CD8-positive, alpha-beta memory T cell (primary cell): ENCODE data around the gene AFDN. TPM values are rescaled to one million over a fixed set of nuclear protein-coding genes. Genes with fewer than 3 reads are reported as not detected.

Source experiments
- CTCF ChIA-PET: fragments of 350-600 bp; sonication (Branson Sonifier 250); formaldehyde crosslinking; loops from one replicate; lab custom pipeline; 2021; ENCODE audit warnings: antibody characterized with exemption; lab: Charles Lee
- POLR2A ChIA-PET: fragments of 350-600 bp; sonication (Branson Sonifier 250); formaldehyde crosslinking; loops from one replicate; lab custom pipeline; 2021; ENCODE audit warnings: antibody characterized with exemption; lab: Charles Lee
- DNase-seq, 5 donors: peaks; one replicate each; pipeline versions ENCODE4 v3.0.0 to v3.0.0-alpha.2; 2020 to 2022; ENCODE audit warnings: mixed read lengths in 1 of 5
- H3K27ac ChIP-seq: one replicate; pipeline ENCODE4 v1.7.0; 2013; ENCODE audit warnings: low read depth, mild to moderate bottlenecking, low read length, moderate library complexity
- H3K27me3 ChIP-seq: 2 replicates; pipeline ENCODE4 v1.7.0; 2013; ENCODE audit warnings: low read length, mild to moderate bottlenecking; ENCODE audit not compliant: insufficient read depth, poor library complexity, severe bottlenecking
- H3K36me3 ChIP-seq: 2 replicates; pipeline ENCODE4 v1.7.0; 2013; ENCODE audit warnings: mild to moderate bottlenecking, low read length, moderate library complexity; ENCODE audit not compliant: insufficient read depth
- H3K4me1 ChIP-seq: 2 replicates; pipeline ENCODE4 v1.7.0; 2013; ENCODE audit warnings: mild to moderate bottlenecking, low read length, moderate library complexity; ENCODE audit not compliant: insufficient read depth
- H3K4me3 ChIP-seq: 2 replicates; pipeline ENCODE4 v1.7.0; 2013; ENCODE audit warnings: mild to moderate bottlenecking, low read length
- H3K9me3 ChIP-seq: 2 replicates; pipeline ENCODE4 v1.7.0; 2013; ENCODE audit warnings: mild to moderate bottlenecking, low read length
- H3K27ac Mint-ChIP-seq, 8 donors: one replicate each; pipeline ENCODE4 v1.8.0; 2020 to 2021; ENCODE audit warnings: mixed read lengths in 8 of 8, mild to moderate bottlenecking in 6 of 8, inconsistent platforms in 3 of 8, moderate library complexity in 3 of 8
- H3K27me3 Mint-ChIP-seq, 2 donors: one replicate each; pipeline ENCODE4 v1.8.0; 2020 to 2021; ENCODE audit warnings: mixed read lengths in 2 of 2, mild to moderate bottlenecking in 1 of 2, moderate library complexity in 1 of 2
- H3K36me3 Mint-ChIP-seq, 3 donors: one replicate each; pipeline ENCODE4 v1.8.0; 2020 to 2021; ENCODE audit warnings: mixed read lengths in 3 of 3, inconsistent platforms in 1 of 3, mild to moderate bottlenecking in 1 of 3
- H3K4me1 Mint-ChIP-seq, 3 donors: one replicate each; pipeline ENCODE4 v1.8.0; 2020 to 2021; ENCODE audit warnings: mixed read lengths in 3 of 3, inconsistent platforms in 1 of 3, mild to moderate bottlenecking in 1 of 3
- H3K4me3 Mint-ChIP-seq, 7 donors: one replicate each; pipeline ENCODE4 v1.8.0; 2020 to 2021; ENCODE audit warnings: mixed read lengths in 7 of 7, mild to moderate bottlenecking in 6 of 7, moderate library complexity in 4 of 7, inconsistent platforms in 2 of 7
- H3K9me3 Mint-ChIP-seq, 5 donors: one replicate each; pipeline ENCODE4 v1.8.0; 2020 to 2022; ENCODE audit warnings: mixed read lengths in 5 of 5, mild to moderate bottlenecking in 3 of 5, moderate library complexity in 2 of 5, inconsistent platforms in 1 of 5
- polyA plus RNA-seq: library from polyadenylated mRNA; unstranded; fragments of 300-500 nt; fragmentation: Illumina TruSeq; gene quantifications from one replicate; pipeline ENCODE4 v1.2.3, GENCODE V29; 2021
- total RNA-seq, 2 experiments: library from RNA; stranded (reverse); gene quantifications; one replicate each; pipeline ENCODE4 v1.2.3, GENCODE V29; 2021

AFDN gene
- total and polyA plus RNA-seq, 3 experiments from 2014 or later = 3.5 to 21.3 (median 19.0) TPM

DNA sequence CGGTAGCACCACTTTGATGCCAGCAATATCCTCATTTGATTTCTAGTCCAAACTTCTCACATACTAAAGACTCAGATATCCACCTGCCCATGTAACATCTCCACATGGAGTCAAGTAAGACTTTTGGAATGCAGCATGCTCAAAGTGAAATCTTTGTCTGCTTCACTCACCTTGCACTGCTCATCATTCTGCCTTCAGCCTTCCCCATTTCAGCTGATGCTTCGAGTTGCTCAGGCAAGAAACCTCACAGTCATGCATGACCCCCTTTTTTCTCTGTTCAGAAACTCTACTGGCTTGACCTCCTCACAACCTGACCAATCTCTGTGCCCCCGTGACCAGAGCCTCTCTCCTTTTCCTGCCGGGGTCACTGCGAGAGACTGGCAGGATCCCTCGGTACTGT lies 129.8 kb downstream of the AFDN start:
- Mint-ChIP-seq H3K9me3 (no peaks in the 10 kb centered on the region), H3K4me1 (no peaks in the 10 kb centered on the region), H3K4me3 (no peak overlapping the region), H3K27me3 (no peaks in the 10 kb centered on the region), H3K27ac (peak overlapping the region in 1 of 8 donors; percentile 43), H3K36me3 (peaks cover 0 to 2% (median 0%) of the 10 kb centered on the region in 3 donors)
- ChIA-PET CTCF (no interaction called here), POLR2A (no interaction called here)
- no peaks in the 10 kb centered on the region for H3K27me3 ChIP-seq
- H3K36me3 ChIP-seq = no peaks in the 10 kb centered on the region
- H3K4me3 ChIP-seq = no peak overlapping the region
- no peak for DNase-seq
- no peaks in the 10 kb centered on the region for H3K9me3 ChIP-seq
- H3K27ac ChIP-seq = no peak overlapping the region
- no peaks in the 10 kb centered on the region for H3K4me1 ChIP-seq

DNA sequence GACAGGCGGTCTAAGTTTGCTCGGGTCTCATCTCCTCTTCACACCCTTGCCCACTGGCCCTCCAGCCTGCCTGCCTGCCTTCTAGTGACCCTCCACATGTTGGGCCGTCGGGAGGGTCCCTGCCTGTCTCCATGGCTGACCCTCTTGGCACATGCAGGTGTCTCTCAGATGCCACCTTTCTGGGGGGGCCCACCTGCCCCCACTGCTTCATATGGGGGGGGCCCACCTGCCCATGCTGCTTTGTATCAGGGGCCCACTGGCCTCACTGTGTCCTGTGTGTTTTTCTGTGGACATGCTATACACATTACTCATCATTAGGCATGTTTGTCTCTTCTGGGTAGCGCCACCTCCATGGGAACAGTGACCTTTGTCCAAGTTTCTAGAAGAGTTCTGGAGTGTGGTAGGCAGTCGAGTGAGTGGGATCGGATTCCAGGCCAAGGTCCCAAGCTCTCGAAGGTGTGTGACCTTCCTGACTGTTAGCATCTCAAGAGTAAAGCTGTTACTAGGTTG lies 130.3 kb downstream of the AFDN start:
- Mint-ChIP-seq H3K4me1 (no peaks in the 10 kb centered on the region), H3K27me3 (peaks cover 0 to 2% of the 10 kb centered on the region in 2 donors), H3K4me3 (no peak overlapping the region), H3K27ac (no peak overlapping the region), H3K9me3 (no peaks in the 10 kb centered on the region), H3K36me3 (peaks cover 0 to 2% (median 0%) of the 10 kb centered on the region in 3 donors)
- Histone ChIP-seq H3K27ac (no peak overlapping the region), H3K36me3 (no peaks in the 10 kb centered on the region), H3K9me3 (no peaks in the 10 kb centered on the region), H3K27me3 (no peaks in the 10 kb centered on the region), H3K4me3 (no peak overlapping the region), H3K4me1 (no peaks in the 10 kb centered on the region)
- CTCF ChIA-PET = no interaction called here
- no peak for DNase-seq
- POLR2A ChIA-PET = no interaction called here

DNA sequence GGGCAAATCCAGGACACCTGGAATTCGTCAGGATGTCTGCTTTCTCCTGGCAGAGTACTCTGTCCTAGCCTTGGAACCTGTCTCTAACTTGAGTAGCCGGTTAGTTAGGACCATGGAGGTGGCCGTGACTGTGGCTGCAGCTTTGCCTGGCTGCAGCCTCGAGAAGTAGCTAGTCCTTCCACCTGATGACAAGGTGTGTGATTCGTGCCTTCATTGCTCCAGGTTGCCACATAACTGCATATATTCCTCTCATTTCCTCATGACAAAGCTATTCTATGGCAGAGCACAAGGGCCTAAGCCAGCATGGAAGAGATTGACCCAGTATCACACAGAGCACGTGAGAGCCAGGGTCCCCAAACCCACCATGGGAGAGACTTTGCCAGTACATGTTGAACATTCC lies 130.9 kb downstream of the AFDN start:
- POLR2A ChIA-PET = no interaction called here
- no peaks in the 10 kb centered on the region for H3K4me1 ChIP-seq
- Mint-ChIP-seq H3K4me1 (no peaks in the 10 kb centered on the region), H3K36me3 (peaks cover 0 to 2% (median 0%) of the 10 kb centered on the region in 3 donors), H3K27ac (no peak overlapping the region), H3K4me3 (no peak overlapping the region), H3K27me3 (peaks cover 0 to 2% of the 10 kb centered on the region in 2 donors), H3K9me3 (no peaks in the 10 kb centered on the region)
- no peaks in the 10 kb centered on the region for H3K36me3 ChIP-seq
- H3K27me3 ChIP-seq = no peaks in the 10 kb centered on the region
- no peaks in the 10 kb centered on the region for H3K9me3 ChIP-seq
- no peak for DNase-seq
- H3K4me3 ChIP-seq = no peak overlapping the region
- no peak overlapping the region for H3K27ac ChIP-seq
- CTCF ChIA-PET = no interaction called here

DNA sequence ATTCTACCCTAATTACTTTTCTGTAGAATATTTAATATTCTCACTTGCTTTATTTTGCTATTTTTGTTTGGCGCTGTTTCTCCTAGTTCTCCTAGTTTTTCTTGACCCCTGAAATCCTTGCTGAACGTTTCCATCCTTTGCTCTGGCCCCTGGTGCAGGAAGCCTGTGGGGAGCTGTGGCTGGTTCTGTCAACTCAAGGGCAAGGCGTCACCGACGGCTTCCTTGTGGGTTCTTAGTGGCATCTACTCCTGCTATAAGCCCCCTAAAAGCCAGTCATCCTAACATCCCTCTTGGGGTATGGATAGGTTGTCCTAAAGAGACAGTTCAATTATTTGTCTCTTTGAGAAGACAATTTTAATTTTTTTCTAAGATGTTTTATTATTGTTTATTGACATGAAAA lies 133.9 kb downstream of the AFDN start:
- no peaks in the 10 kb centered on the region for H3K9me3 ChIP-seq
- CTCF ChIA-PET = no interaction called here
- H3K4me1 ChIP-seq = no peaks in the 10 kb centered on the region
- no peaks in the 10 kb centered on the region for H3K27me3 ChIP-seq
- H3K4me3 ChIP-seq = no peak overlapping the region
- Mint-ChIP-seq H3K4me3 (no peak overlapping the region), H3K36me3 (peaks cover 0 to 3% (median 2%) of the 10 kb centered on the region in 3 donors), H3K9me3 (no peaks in the 10 kb centered on the region), H3K4me1 (no peaks in the 10 kb centered on the region), H3K27me3 (peaks cover 0 to 2% of the 10 kb centered on the region in 2 donors), H3K27ac (no peak overlapping the region)
- no peak overlapping the region for H3K27ac ChIP-seq
- no peak for DNase-seq
- no peaks in the 10 kb centered on the region for H3K36me3 ChIP-seq
- POLR2A ChIA-PET = no interaction called here

DNA sequence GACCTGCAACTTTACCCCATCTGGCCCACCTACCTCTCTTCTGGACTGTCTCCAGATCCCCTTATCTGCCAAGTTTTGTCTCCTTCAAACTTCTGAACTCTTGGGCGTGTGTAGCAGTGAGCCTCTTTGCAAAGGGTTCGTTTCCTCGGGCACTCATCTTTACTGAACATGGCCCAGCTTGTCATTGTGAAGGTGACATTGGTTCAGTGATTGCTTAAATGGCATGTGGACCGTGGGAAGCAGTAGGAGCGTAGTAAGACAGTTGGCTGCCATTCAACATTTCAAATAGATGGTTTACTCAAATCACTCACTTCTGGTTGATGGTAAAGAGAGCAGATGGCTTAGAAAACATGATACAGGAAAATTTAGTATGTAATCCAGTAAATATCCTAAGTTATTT lies 136.0 kb downstream of the AFDN start:
- Mint-ChIP-seq H3K36me3 (peaks cover 0 to 10% (median 6%) of the 10 kb centered on the region in 3 donors), H3K4me3 (no peak overlapping the region), H3K27me3 (peaks cover 0 to 2% of the 10 kb centered on the region in 2 donors), H3K4me1 (no peaks in the 10 kb centered on the region), H3K9me3 (no peaks in the 10 kb centered on the region), H3K27ac (no peak overlapping the region)
- no peaks in the 10 kb centered on the region for H3K27me3 ChIP-seq
- no peaks in the 10 kb centered on the region for H3K9me3 ChIP-seq
- H3K4me1 ChIP-seq = no peaks in the 10 kb centered on the region
- H3K27ac ChIP-seq = no peak overlapping the region
- no peak for DNase-seq
- POLR2A ChIA-PET = no interaction called here
- CTCF ChIA-PET = no interaction called here
- peaks cover 3% of the 10 kb centered on the region for H3K36me3 ChIP-seq
- H3K4me3 ChIP-seq = no peak overlapping the region

DNA sequence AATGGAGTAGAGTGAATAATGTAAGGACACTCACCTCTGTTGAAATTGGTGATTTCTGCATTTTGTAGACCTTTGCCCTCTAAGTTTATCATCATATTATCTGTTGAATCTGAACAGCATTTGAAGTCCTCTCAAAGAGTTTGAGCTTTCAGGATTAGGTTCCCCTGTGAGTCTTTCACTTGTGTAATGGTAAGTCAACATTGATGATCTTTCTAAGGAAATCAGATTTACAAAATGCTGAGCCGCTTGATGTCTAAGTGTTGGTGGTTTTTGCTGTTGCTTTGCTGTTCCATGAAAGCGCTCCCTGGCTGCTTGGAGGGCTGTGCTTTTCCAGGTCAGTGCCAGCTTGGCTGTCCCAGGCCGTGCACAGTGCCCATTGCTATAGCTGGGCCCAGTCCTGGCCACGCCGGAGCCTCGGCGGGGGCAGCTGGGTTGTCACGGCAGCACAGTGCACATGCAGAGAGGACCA lies 136.9 kb downstream of the AFDN start:
- no peak overlapping the region for H3K4me3 Mint-ChIP-seq
- no peak overlapping the region for H3K27ac ChIP-seq
- POLR2A ChIA-PET = no interaction called here
- H3K27ac Mint-ChIP-seq = no peak overlapping the region
- H3K4me3 ChIP-seq = no peak overlapping the region
- no peaks in the 10 kb centered on the region for H3K27me3 ChIP-seq
- CTCF ChIA-PET = no interaction called here
- H3K4me1 Mint-ChIP-seq = no peaks in the 10 kb centered on the region
- H3K36me3 ChIP-seq = peaks cover 4% of the 10 kb centered on the region
- H3K4me1 ChIP-seq = no peaks in the 10 kb centered on the region
- peaks cover 0 to 10% (median 6%) of the 10 kb centered on the region in 3 donors for H3K36me3 Mint-ChIP-seq
- peaks cover 0 to 2% of the 10 kb centered on the region in 2 donors for H3K27me3 Mint-ChIP-seq
- no peaks in the 10 kb centered on the region for H3K9me3 ChIP-seq
- H3K9me3 Mint-ChIP-seq = no peaks in the 10 kb centered on the region
- DNase-seq = no peak

DNA sequence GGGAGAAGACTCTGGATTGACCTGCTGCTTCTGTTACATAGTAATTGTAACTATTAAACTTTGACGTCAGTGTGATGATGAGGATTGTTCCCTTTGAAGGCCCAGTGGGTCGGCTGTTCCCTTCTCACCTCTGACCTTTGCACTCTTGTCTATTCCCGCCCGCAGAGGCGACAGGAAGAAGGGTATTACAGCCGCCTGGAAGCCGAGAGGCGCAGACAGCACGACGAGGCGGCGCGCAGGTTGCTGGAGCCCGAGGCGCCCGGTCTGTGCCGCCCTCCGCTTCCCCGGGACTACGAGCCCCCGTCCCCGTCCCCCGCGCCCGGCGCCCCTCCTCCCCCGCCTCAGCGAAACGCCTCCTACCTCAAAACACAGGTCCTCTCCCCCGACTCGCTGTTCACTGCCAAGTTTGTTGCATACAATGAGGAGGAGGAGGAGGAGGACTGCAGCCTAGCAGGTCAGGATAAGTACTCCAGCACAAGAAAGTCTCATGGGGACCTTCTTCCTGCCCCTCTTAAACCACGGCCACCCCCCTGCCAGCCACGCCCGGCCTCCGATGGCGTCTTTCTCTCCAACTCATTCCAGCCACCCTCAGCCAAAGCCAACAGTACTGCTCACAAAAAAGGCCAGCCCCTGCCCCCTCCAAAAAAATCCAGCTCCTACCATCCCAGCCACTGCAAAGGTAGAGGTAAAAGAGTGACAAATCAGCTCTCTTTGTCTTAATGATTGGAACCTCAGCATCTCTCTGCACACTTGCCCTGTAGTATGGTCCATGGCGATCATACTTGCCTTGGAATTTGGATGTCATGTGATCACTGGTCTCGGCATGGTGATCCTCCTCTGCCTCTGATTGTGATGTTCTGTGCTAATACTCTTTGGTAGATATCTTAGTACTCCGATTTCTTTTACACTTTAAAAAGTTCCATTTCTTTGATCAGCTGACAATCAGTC lies 139.2 kb downstream of the AFDN start:
- no peaks in the 10 kb centered on the region for H3K9me3 Mint-ChIP-seq
- no peak for DNase-seq

DNA sequence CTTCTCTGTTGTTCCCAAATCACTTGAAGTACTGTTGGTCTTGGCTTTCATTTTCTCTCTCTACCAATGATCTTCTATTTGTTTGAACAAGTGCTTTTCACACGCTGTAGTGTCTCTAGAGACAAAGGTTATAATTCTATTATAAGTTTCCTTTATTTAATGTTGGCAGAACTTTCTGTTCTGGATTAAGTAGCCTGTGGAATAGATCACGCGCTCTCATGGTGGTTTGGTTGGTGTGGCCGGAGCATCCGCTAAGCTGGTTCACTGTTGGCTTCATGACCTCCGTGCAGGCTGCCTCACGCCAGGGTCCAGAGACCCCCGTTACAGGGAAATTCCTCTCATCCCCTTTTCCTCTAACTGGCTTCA lies 139.8 kb downstream of the AFDN start:
- ChIA-PET CTCF (no interaction called here), POLR2A (no interaction called here)
- Mint-ChIP-seq H3K4me3 (no peak overlapping the region), H3K36me3 (peaks cover 0 to 12% (median 6%) of the 10 kb centered on the region in 3 donors), H3K9me3 (no peaks in the 10 kb centered on the region), H3K4me1 (no peaks in the 10 kb centered on the region), H3K27ac (peak overlapping the region in 1 of 8 donors; percentile 12), H3K27me3 (peaks cover 0 to 2% of the 10 kb centered on the region in 2 donors)
- Histone ChIP-seq H3K4me1 (no peaks in the 10 kb centered on the region), H3K27ac (no peak overlapping the region), H3K27me3 (no peaks in the 10 kb centered on the region), H3K36me3 (peaks cover 4% of the 10 kb centered on the region), H3K4me3 (no peak overlapping the region), H3K9me3 (no peaks in the 10 kb centered on the region)
- DNase-seq = no peak

More for the DNA sequence above, 139.2 kb downstream of the AFDN start:
- Histone ChIP-seq H3K9me3 (no peaks in the 10 kb centered on the region), H3K4me1 (no peaks in the 10 kb centered on the region), H3K36me3 (peaks cover 4% of the 10 kb centered on the region), H3K4me3 (no peak overlapping the region), H3K27ac (no peak overlapping the region), H3K27me3 (no peaks in the 10 kb centered on the region)
- peaks cover 0 to 2% of the 10 kb centered on the region in 2 donors for H3K27me3 Mint-ChIP-seq
- H3K4me3 Mint-ChIP-seq = peak overlapping the region in 1 of 7 donors; percentile 15
- H3K27ac Mint-ChIP-seq = no peak overlapping the region
- no peaks in the 10 kb centered on the region for H3K4me1 Mint-ChIP-seq
- CTCF ChIA-PET = no interaction called here
- POLR2A ChIA-PET = no interaction called here
- peaks cover 0 to 12% (median 6%) of the 10 kb centered on the region in 3 donors for H3K36me3 Mint-ChIP-seq
